GM18519 (cell line): Measurements from ENCODE around the gene ZNF544.
A peak's percentile ranks its signal among the peaks of the same experiment; 100 is the strongest.
"Not testable (repeated sequence)": the region's sequence is repeated elsewhere in the genome, so short reads cannot be mapped to it uniquely, and the experiment has no call there.

Experiments
- ATAC-seq: cut with Tn5 transposase; IDR thresholded peaks from one replicate; pipeline ENCODE4 v1.9.1; 2021; ENCODE audit warnings: mild to moderate bottlenecking, moderate library complexity; ENCODE audit not compliant: unreplicated experiment, low FRiP score

ZNF544 gene

DNA sequence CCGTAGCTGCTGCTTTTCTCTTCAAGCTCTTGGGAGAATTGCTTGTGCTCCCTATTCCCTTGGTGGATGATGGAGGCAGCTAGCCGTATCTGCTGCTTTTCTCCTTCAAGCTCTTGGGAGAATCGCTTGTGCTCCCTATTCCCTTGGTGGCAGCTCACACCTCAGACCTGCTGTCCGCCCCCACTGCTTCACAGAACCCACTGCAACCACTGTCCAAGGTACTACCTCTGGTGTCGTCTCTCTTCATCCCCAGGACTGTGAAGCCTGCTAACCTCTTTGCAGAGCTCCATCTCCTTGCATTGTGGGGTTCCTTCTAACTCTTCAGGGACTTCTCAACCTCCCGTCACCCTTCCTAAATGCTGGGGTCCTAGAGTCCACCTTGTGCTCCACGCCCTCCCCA, 71.9 kb downstream of the ZNF544 start:
- no peak for ATAC-seq

DNA sequence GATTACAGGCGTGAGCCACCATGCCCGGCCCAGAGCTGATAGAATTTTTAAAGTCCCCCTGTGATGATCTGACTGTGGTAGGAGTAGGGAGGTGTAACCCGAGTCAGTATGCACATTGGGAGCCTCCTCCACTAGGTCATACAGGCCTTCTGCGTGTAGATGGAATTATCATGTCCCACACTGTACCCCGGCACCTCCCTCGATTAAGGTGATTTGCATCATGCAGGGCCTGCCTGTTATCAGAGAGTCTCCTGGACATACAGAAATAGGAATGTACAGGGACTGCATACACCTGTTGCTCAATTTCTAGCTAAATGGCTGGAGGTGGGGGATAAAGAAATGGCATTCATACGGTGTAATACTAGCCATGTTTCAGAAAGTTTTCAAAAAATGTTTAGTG, 75.5 kb downstream of the ZNF544 start:
- no peak for ATAC-seq

DNA sequence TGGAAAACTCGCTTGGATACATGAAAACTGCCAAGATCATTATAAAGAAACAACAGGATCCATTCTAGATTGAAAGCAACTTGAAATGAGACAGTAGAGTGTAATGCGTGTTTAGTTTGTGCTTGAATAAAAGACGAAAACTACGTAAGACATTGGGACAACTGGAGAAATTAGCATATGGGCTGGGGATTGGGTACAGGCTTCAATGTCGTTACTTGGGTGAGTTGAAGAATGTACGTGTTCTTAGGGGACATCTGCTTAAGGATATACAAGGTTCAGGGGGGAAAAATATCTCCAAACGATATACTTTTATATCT, 76.0 kb downstream of the ZNF544 start:
- ATAC-seq = no peak

DNA sequence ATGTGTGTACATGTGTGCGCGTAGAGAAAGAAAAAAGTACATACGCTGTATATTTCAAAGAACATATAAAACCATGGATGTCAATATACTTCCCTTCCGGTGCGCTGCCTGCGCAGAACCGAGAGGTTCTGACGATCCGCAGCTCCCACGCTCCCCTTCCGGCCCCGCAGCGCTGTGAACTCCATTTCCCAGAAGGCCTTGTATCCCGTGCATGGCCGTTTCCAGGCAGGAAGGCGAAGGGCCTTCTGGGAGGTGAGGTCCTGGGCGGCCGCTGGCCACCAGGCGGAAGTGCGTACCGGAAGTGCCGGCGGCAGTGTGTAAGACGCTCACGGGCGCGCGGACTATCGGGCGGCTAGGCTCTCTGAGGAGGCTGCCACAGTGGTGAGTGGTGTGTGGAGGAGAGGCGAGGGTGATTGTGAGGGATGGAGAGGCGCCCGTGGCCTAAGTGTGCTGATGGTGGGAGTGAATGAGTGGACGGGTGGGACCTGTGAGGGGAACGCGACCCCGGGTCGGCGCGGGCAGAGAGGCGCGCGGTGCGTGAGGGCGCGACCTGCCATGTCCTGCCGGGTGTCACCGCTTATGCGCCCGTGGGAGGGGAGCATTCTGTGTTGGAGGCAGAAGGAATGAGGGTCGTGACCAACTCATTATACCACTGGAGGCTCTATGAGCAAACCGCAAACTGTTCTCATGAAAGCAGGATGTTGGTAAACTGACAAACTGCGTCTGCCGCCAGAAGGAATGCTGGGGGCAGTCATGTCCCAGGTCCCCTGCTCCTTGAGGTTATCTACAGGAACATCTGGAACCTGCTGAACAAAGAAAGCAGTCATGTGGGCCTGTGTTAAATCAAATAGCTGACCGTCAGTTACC, 76.6 kb downstream of the ZNF544 start, which contains the start of gene ERVK3-1:
TSS of gene ERVK3-1 (plus strand) at position 313 of the 867 bp plus-strand sequence. CDS start 6,792 bp downstream, outside the sequence.
- peak; percentile 92 for ATAC-seq

DNA sequence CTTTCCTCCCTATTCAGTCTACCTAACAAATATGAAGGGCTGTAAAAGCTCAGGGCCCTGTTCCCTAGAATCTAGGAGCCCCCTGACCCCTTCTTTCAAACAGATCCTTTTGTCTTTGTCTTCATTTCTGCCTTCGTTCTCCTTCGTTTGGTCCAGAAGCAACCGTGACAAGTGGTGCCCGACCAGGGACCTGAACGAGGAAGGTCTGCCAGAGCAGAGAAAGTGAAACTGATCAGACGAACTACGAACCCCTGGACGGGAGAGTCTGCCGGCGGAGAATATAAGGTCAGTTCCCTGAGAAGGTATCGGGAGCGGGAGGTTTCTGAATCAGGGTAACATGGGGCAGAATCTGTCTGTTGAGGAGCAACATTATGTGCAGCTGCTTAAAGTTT, 77.2 kb downstream of the ZNF544 start:
- ATAC-seq = no peak

DNA sequence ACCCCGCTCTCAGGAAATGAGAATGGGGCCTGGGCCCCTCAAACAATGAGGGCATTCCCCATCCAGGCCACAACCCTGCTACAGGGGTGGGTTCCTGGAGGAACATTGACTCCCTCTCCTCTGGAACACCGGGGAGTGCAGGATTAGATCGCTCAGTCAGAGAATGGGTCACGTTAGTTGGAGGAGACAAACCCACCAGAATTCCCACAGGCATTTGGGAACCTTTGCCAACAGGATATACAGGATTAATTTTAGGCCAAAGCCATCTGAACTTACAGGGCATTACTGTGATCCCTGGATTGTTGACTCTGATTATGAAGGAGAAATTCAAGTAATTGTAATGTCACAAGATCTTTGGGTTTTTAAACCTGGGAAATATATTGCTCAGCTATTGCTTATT, 79.0 kb downstream of the ZNF544 start:
- no peak for ATAC-seq

DNA sequence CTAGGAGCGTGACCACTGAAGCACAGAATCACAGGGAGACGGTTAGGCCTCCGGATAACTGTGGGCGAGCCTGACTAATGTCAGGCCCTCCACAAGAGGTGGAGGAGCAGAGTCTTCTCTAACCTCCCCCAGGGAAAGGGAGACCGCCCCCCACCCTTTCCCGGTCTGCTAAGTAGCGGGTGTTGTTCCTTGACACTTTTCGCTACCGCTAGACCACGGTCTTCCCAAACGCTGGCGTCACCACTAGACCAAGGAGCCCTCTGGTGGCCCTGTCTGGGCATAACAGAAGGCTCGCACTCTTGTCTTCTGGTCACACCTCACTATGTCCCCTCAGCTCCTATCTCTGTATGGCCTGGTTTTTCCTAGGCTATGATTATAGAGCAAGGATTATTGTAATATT, 82.0 kb downstream of the ZNF544 start:
- not testable (repeated sequence) for ATAC-seq

DNA sequence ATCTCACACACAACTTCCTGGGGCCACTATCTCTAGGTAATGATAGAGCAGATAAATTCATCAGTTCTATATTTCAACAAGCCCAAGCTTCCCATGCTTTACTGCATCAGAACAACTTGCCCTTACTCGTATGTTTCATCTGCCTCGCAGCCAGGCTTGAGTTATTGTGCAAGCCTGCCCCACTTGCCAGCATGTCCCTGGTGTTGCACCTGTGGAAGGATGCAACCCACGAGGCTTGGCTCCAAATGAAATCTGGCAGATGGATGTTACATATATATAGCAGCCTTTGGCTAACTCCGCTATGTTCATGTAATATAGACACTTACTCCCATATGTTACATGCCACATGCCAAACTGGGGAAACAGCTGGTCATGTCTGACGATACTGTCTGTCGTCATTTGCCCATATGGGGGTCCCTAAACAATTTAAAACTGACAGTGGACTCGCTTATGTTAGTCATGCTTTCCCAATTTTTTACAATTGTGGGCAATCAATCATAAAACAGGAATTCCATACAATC, 82.7 kb downstream of the ZNF544 start:
- no peak for ATAC-seq
